Measurements from ENCODE around the gene CMAS. TPM values are rescaled to one million over a fixed set of nuclear protein-coding genes. Genes with fewer than 3 reads are reported as not detected.

The CMAS gene
- total and polyA plus RNA-seq, 2 of the 8 experiments (the other 6 are each of a cell fraction or from before 2014, with no cell fraction given): 13.2 to 59.8 TPM

DNA sequence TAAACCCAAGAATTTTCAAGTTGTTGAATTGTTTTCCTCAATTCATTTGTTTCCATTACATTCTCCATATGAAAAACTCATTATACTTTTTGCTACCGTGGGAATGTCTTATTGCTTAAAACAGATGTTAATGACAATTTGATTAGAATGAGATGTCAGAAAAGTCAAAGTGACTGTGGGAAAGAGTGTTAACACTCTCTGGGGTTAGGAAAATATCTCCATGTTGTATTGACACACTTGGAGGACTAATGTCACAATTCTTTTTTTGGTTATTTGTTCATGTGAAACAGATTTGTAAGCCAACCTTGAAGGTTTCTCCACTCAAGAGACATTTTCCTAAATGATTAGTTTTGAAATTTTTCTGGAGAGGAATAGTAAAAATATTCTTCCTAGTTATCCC, 47.2 kb upstream of the CMAS start:
- no peaks in the 10 kb centered on the region for H3K36me3 ChIP-seq (ENCODE audit: control insufficient read depth in 2 of 4, insufficient read depth in 4 of 4, low read length in 3 of 4)
- no peak overlapping the region for H2AK5ac ChIP-seq (ENCODE audit: low read depth, low read length)
- no peaks in the 10 kb centered on the region for H3K4me1 ChIP-seq (replicated peaks in 1 of 4; ENCODE audit: control insufficient read depth in 3 of 4, insufficient read depth in 4 of 4, low read length in 3 of 4)
- no peak overlapping the region for H3K27ac ChIP-seq (ENCODE audit: low read depth, low read length)
- no peak overlapping the region for H3K4me2 ChIP-seq (ENCODE audit: insufficient read depth in 1 of 2, low read depth in 2 of 2, low read length in 2 of 2)
- no peaks in the 10 kb centered on the region for H3K79me1 ChIP-seq (ENCODE audit: low read depth, low read length)
- no peaks in the 10 kb centered on the region for H4K20me1 ChIP-seq (replicated peaks in 1 of 2; ENCODE audit: control insufficient read depth in 1 of 2, insufficient read depth in 2 of 2, low read length in 2 of 2)
- no peak overlapping the region for H4K5ac ChIP-seq (ENCODE audit: insufficient read length, low read depth, low read length)
- H3K79me2 ChIP-seq (ENCODE audit: control insufficient read depth in 1 of 2, insufficient read depth in 2 of 2, low read length in 2 of 2): no peaks in the 10 kb centered on the region
- H3K4ac ChIP-seq (replicated peaks; ENCODE audit: insufficient read length, low read depth, low read length): no peak overlapping the region
- ChIA-PET POLR2A (ENCODE audit: partially characterized antibody) (no interaction called here), CTCF (ENCODE audit: partially characterized antibody) (interaction anchor here (0.8 to 1.9 kb wide), 4 partner anchors 9 to 301 kb away, joined by 3 to 8 read pairs (median 4); no protein-coding TSS in a partner anchor)
- no peak overlapping the region for H3K56ac ChIP-seq (replicated peaks; ENCODE audit: insufficient read length, low read depth, low read length)
- H2AFZ ChIP-seq (ENCODE audit: low read length): no peak overlapping the region
- no peak overlapping the region for H4K91ac ChIP-seq (replicated peaks; ENCODE audit: insufficient read length, low read length)
- H2BK15ac ChIP-seq (ENCODE audit: low read length): no peak overlapping the region
- H4K8ac ChIP-seq (ENCODE audit: extremely low read depth, insufficient read depth, low read length): no peak overlapping the region
- FAIRE-seq (no peak), DNase-seq (ENCODE audit: low read depth in 1 of 2, low spot score in 2 of 2) (no peak)
- no peak overlapping the region for H3K4me3 ChIP-seq (ENCODE audit: extremely low read depth in 1 of 4, insufficient read depth in 2 of 4, low read depth in 3 of 4, low read length in 4 of 4)
- no peak overlapping the region for H2BK20ac ChIP-seq (ENCODE audit: low read length)
- no peak overlapping the region for H2BK120ac ChIP-seq (replicated peaks; ENCODE audit: low read depth, low read length)
- no peak overlapping the region for H3K14ac ChIP-seq (ENCODE audit: insufficient read length)
- no peak for TF ChIP-seq EZH2 (IDR thresholded peaks at IDR 0.05; ENCODE audit: low read depth, low read length, severe bottlenecking)
- TF ChIP-seq NANOG (IDR thresholded peaks at IDR 0.05; ENCODE audit: insufficient read depth, low read depth, low read length, poor library complexity, severe bottlenecking): no peak
- TF ChIP-seq KDM1A (IDR thresholded peaks at IDR 0.05; ENCODE audit: borderline replicate concordance, low read length): no peak
- TF ChIP-seq CBX8 (IDR thresholded peaks at IDR 0.05; ENCODE audit: borderline replicate concordance, low read depth, low read length): no peak
- H3K27me3 ChIP-seq (replicated peaks in 1 of 4; ENCODE audit: control insufficient read depth in 3 of 4, extremely low read depth in 1 of 4, insufficient read depth in 3 of 4, low read length in 3 of 4): no peaks in the 10 kb centered on the region
- H3K18ac ChIP-seq (ENCODE audit: extremely low read depth, low read length): no peak overlapping the region
- no peak overlapping the region for H2BK5ac ChIP-seq (ENCODE audit: low read depth, low read length)
- H3K9ac ChIP-seq (replicated peaks in 1 of 4; ENCODE audit: extremely low read depth in 1 of 4, low read depth in 3 of 4, low read length in 3 of 4): no peak overlapping the region
- no peak overlapping the region for H2BK12ac ChIP-seq (ENCODE audit: low read depth, low read length)
- 88% methylated on average over 1 of the region's 1 CpG; no CpG with 5 or more reads in 1 of the 2 experiments for WGBS, 2 experiments (ENCODE audit: extremely low coverage in 1 of 2, insufficient coverage in 1 of 2, insufficient read length in 1 of 2, insufficient replicate concordance in 2 of 2, low coverage in 1 of 2, low lambda C conversion rate in 2 of 2, missing lambda C conversion rate in 1 of 2)
- H3K9me3 ChIP-seq (ENCODE audit: insufficient read depth in 2 of 2, low read depth in 1 of 2, low read length in 1 of 2): no peaks in the 10 kb centered on the region
- H3K23me2 ChIP-seq (ENCODE audit: low read depth, low read length): no peaks in the 10 kb centered on the region
- no peak overlapping the region for H3K23ac ChIP-seq (ENCODE audit: insufficient read length)
